GM12892 (cell line): ENCODE measurements around the gene NAPSA.

Experiments
- DNase-seq: peaks from one replicate; pipeline ENCODE4 v3.0.0; 2011; ENCODE audit not compliant: insufficient read length
- FAIRE-seq: peaks from 2 replicates; lab custom pipeline; 2011; peaks lifted over from hg19 to GRCh38; lab: Jason Lieb, UNC
- POLR2A ChIP-seq: IDR thresholded peaks from 2 replicates; pipeline ENCODE4 v1.6.1; 2011; ENCODE audit warnings: low read depth, low read length, control low read depth
- POLR2AphosphoS5 ChIP-seq: IDR thresholded peaks from 2 replicates; pipeline ENCODE4 v1.6.1; 2011; ENCODE audit warnings: low read depth, low read length, control low read depth
- TAF1 ChIP-seq: IDR thresholded peaks from 2 replicates; pipeline ENCODE4 v1.6.1; 2011; ENCODE audit warnings: low read depth, mild to moderate bottlenecking, control low read depth, low read length, borderline replicate concordance

Gene NAPSA

GRCh38 chr19:50325310-50326100 is 39.9 kb downstream of the NAPSA start:
- TF ChIP-seq POLR2A: no peak
- TF ChIP-seq POLR2AphosphoS5: no peak
- TF ChIP-seq TAF1: no peak
- DNase-seq (peak; percentile 99), FAIRE-seq (peak; percentile 94)

- no peak for FAIRE-seq
Measured at GRCh38 chr19:50324331-50324730, 41.1 kb downstream of the NAPSA start.

GRCh38 chr19:50323782-50324133 is 41.7 kb downstream of the NAPSA start:
- TF ChIP-seq POLR2A (no peak), TAF1 (no peak), POLR2AphosphoS5 (no peak)
- DNase-seq: no peak

More at GRCh38 chr19:50324331-50324730, 41.1 kb downstream of the NAPSA start:
- TF ChIP-seq POLR2A (no peak), TAF1 (no peak), POLR2AphosphoS5 (no peak)
- no peak for DNase-seq

GRCh38 chr19:50322931-50323781 is 42.3 kb downstream of the NAPSA start:
- no peak for FAIRE-seq
- TF ChIP-seq TAF1 (no peak), POLR2A (no peak), POLR2AphosphoS5 (no peak)
- peak; percentile 10 for DNase-seq

More at GRCh38 chr19:50323782-50324133, 41.7 kb downstream of the NAPSA start:
- no peak for FAIRE-seq

- TF ChIP-seq TAF1 (no peak), POLR2AphosphoS5 (no peak), POLR2A (no peak)
- no peak for FAIRE-seq
- peak; percentile 3 for DNase-seq
Measured at GRCh38 chr19:50322234-50322633, 43.2 kb downstream of the NAPSA start.

GRCh38 chr19:50321831-50322230 is 43.6 kb downstream of the NAPSA start:
- TF ChIP-seq POLR2A (no peak), TAF1 (no peak), POLR2AphosphoS5 (no peak)
- no peak for FAIRE-seq
- DNase-seq: no peak

GRCh38 chr19:50320596-50320995 is 44.8 kb downstream of the NAPSA start:
- no peak for TF ChIP-seq POLR2AphosphoS5
- TF ChIP-seq TAF1: no peak
- TF ChIP-seq POLR2A: no peak
- no peak for FAIRE-seq
- no peak for DNase-seq

- DNase-seq (no peak), FAIRE-seq (no peak)
Measured at GRCh38 chr19:50320051-50320450, 45.4 kb downstream of the NAPSA start.

GRCh38 chr19:50319156-50319555 is 46.3 kb downstream of the NAPSA start:
- DNase-seq (no peak), FAIRE-seq (no peak)
- TF ChIP-seq POLR2AphosphoS5: no peak
- no peak for TF ChIP-seq POLR2A

More at GRCh38 chr19:50320051-50320450, 45.4 kb downstream of the NAPSA start:
- no peak for TF ChIP-seq TAF1
- TF ChIP-seq POLR2A: no peak
- no peak for TF ChIP-seq POLR2AphosphoS5

GRCh38 chr19:50318438-50318837 is 47.0 kb downstream of the NAPSA start:
- DNase-seq (no peak), FAIRE-seq (no peak)
- TF ChIP-seq POLR2A (no peak), POLR2AphosphoS5 (no peak)

- TF ChIP-seq POLR2AphosphoS5 (no peak), POLR2A (no peak), TAF1 (no peak)
- no peak for DNase-seq
- FAIRE-seq: no peak
Measured at GRCh38 chr19:50317115-50317514, 48.3 kb downstream of the NAPSA start.

GRCh38 chr19:50315773-50316448 is 49.5 kb downstream of the NAPSA start:
- DNase-seq (peak; percentile 53), FAIRE-seq (peak; percentile 17)
- no peak for TF ChIP-seq POLR2A
- TF ChIP-seq POLR2AphosphoS5: no peak
- TF ChIP-seq TAF1: no peak
